Liver (tissue), 3 donors: ENCODE measurements around the gene RAP1GAP2.

Experiments used
- CTCF ChIP-seq: fragments of 150-350 bp; IDR thresholded peaks from 2 replicates; pipeline ENCODE4 v1.5.1; 2017; ENCODE audit warnings: improper control_type of control experiment, low read depth, low read length; ENCODE audit not compliant: missing input control
- MAX ChIP-seq: IDR thresholded peaks from 2 replicates; pipeline ENCODE4 v1.6.1; 2016; ENCODE audit warnings: antibody characterized with exemption
- REST ChIP-seq: IDR thresholded peaks from 2 replicates; pipeline ENCODE4 v1.6.1; 2016; ENCODE audit warnings: antibody characterized with exemption, mild to moderate bottlenecking
- SP1 ChIP-seq: IDR thresholded peaks from 2 replicates; pipeline ENCODE4 v1.6.1; 2018; ENCODE audit warnings: antibody characterized with exemption, mild to moderate bottlenecking
- TAF1 ChIP-seq: conservative IDR thresholded peaks from 2 replicates; pipeline ENCODE4 v1.6.1; 2016; ENCODE audit warnings: antibody characterized with exemption, mild to moderate bottlenecking
- YY1 ChIP-seq: IDR thresholded peaks from 2 replicates; pipeline ENCODE4 v1.6.1; 2016; ENCODE audit warnings: antibody characterized with exemption, mild to moderate bottlenecking
- donor health status: healthy.
- donor health status: healthy.

GRCh38 chr17:3038941-3039340 is 242.7 kb downstream of the RAP1GAP2 start:
- TF ChIP-seq CTCF (no peak), TAF1 (no peak), MAX (no peak), YY1 (no peak), SP1 (no peak), REST (no peak)
